ENCODE results near the gene FBXL16.
A peak's percentile ranks its signal among the peaks of the same experiment; 100 is the strongest.

Gene FBXL16

DNA sequence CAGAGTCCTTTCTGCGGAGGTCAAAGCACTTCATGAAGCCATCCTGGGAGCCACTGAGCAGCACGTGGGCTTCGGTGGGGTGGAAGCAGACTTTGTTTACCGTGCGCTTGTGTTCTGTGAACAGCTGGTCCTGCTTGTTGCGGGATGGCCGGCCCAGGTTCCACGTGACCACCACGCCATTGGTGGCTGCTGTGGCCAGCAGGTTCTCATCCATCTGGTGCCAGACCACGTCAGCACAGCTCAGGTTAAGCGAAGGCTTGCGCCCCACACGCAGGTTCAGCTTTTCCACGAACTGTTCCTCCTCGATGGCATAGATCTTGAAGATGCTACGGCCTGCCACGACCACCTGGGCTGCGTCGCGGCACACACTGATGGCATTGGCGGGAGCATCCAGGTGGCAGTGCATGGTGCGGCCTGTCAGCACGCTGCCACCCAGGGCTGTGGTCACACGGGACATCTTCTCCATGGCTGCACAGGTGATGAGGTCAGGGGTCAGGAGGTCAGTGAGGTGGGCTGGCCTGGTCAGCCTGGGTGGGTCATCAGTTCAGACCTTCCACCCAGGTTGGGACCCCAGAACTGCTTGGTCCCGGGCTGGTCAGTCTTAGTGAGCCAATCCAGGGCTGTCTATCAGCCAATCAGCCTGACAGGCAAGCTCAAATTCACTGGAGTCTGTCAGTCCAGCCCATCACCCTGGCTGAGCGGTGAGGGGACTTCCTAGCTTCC, 16.3 kb downstream of the FBXL16 start:
- TF ChIP-seq CTCF (IDR thresholded peaks at IDR 0.05; ENCODE audit: extremely low read depth, insufficient read depth, missing control alignments): no peak
- in situ Hi-C loops (cut with MboI; ENCODE audit: low pct_unique_long_range_greater_than_20kb, low sequenced_read_pairs, unreplicated experiment): no loop called here
- no peak for DNase-seq (ENCODE audit: low spot score)

DNA sequence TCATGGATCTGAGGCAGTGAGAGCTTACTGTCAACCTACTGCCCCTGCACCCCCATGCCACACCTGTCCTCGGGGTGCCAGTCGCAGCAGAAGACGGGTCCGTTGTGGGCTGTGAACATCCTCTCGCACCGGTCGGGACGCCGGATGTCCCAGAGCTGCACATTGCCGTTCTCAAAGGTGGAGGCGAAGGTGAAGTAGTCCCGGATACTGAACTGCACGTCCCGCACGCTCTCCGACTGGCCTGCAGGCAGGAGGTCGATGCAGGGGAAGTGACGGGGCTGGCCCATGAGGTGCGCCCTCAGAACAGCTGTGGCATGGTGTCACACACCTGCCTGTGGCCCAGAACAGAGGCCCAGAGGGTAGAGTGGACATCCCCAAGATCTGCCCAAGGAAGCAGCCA, 18.1 kb downstream of the FBXL16 start:
- no peak for TF ChIP-seq CTCF (IDR thresholded peaks at IDR 0.05; ENCODE audit: extremely low read depth, insufficient read depth, missing control alignments)
- no peak for DNase-seq (ENCODE audit: low spot score)
- in situ Hi-C loops (cut with MboI; ENCODE audit: low pct_unique_long_range_greater_than_20kb, low sequenced_read_pairs, unreplicated experiment): no loop called here

- no peak for TF ChIP-seq CTCF (IDR thresholded peaks at IDR 0.05; ENCODE audit: extremely low read depth, insufficient read depth, missing control alignments)
- no peak for DNase-seq (ENCODE audit: low spot score)
- in situ Hi-C loops (cut with MboI; ENCODE audit: low pct_unique_long_range_greater_than_20kb, low sequenced_read_pairs, unreplicated experiment): no loop called here
These were observed 18.9 kb downstream of the FBXL16 start for GRCh38 chr16:686459-687260.

DNA sequence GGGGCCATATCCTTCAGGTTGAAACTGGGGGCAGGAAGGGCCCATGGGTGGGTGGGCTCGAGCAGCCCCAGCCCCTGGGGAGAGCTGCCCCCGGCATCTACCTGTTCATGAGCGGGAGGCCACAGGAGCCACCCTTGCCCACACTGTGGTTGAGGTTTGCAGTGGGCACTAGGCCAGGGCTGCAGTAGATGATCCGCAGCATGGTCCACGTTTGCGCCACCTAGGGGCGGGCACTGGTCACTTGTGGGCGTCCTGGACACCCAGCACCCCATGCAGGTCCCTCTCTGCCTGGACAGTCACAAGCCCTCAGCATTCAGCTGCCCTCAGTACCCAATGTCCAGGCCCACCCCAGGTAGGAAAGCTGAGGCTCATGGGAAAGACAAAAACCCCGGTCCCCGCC, 19.6 kb downstream of the FBXL16 start:
- no peak for DNase-seq (ENCODE audit: low spot score)

GRCh38 chr16:684961-685696, 20.5 kb downstream of the FBXL16 start:
- in situ Hi-C loops (cut with MboI; ENCODE audit: low pct_unique_long_range_greater_than_20kb, low sequenced_read_pairs, unreplicated experiment): no loop called here
- no peak for DNase-seq (ENCODE audit: low spot score)
- TF ChIP-seq CTCF (IDR thresholded peaks at IDR 0.05; ENCODE audit: extremely low read depth, insufficient read depth, missing control alignments): no peak

More for the DNA sequence above, 19.6 kb downstream of the FBXL16 start:
- peak; percentile 42 for TF ChIP-seq CTCF (IDR thresholded peaks at IDR 0.05; ENCODE audit: extremely low read depth, insufficient read depth, missing control alignments)
- in situ Hi-C loops (cut with MboI; ENCODE audit: low pct_unique_long_range_greater_than_20kb, low sequenced_read_pairs, unreplicated experiment): no loop called here

GRCh38 chr16:684071-684794, 21.4 kb downstream of the FBXL16 start, which contains the start of gene JMJD8:
Gene JMJD8 (minus strand): TSS chr16:684334. CDS start chr16:684319, 15 bp downstream.
- TF ChIP-seq CTCF (IDR thresholded peaks at IDR 0.05; ENCODE audit: extremely low read depth, insufficient read depth, missing control alignments): no peak
- in situ Hi-C loops (cut with MboI; ENCODE audit: low pct_unique_long_range_greater_than_20kb, low sequenced_read_pairs, unreplicated experiment): no loop called here
- peak; percentile 99 for DNase-seq (ENCODE audit: low spot score)

Data from GM13977 (cell line).